Measurements from ENCODE around the gene EFNA5.

DNA sequence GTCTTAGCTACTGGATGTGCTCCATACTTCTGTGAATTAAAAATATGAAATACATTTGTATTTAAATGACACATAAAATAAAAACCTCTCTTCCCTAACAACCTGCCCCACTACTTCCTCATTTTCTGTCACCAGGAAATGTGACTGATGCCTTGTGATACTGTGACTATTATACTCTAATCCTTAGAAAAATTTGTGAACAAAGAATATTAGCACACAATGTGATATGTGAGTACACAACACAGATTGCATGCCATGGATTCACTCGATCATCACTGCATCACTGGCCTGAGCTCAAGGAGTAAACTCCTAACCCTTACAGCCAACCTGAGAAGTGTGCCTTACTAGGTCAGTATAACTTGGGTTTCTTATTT, 281.0 kb downstream of the EFNA5 start:
- TF ChIP-seq CTCF (IDR thresholded peaks at IDR 0.05; ENCODE audit: low read length), result no peak
- TF ChIP-seq EZH2 (IDR thresholded peaks at IDR 0.05; ENCODE audit: borderline replicate concordance, low read length), result no peak

Data from OCI-LY1 (cell line).